D721Med (cell line): Measurements from ENCODE around the gene AP1M1.

Experiments
- DNase-seq: peaks from one replicate; pipeline ENCODE4 v3.0.0; 2011; ENCODE audit warnings: low spot score; ENCODE audit not compliant: insufficient read length
- FAIRE-seq: peaks from 2 replicates; lab custom pipeline; 2011; peaks lifted over from hg19 to GRCh38; lab: Jason Lieb, UNC
- TF ChIP-seq, protein P1 (sequence below): IDR thresholded peaks from 2 replicates; pipeline ENCODE4 v1.5.1; 2012; ENCODE audit warnings: mild to moderate bottlenecking, control low read depth; ENCODE audit not compliant: insufficient read depth; ENCODE audit errors: missing control alignments

AP1M1 gene

DNA sequence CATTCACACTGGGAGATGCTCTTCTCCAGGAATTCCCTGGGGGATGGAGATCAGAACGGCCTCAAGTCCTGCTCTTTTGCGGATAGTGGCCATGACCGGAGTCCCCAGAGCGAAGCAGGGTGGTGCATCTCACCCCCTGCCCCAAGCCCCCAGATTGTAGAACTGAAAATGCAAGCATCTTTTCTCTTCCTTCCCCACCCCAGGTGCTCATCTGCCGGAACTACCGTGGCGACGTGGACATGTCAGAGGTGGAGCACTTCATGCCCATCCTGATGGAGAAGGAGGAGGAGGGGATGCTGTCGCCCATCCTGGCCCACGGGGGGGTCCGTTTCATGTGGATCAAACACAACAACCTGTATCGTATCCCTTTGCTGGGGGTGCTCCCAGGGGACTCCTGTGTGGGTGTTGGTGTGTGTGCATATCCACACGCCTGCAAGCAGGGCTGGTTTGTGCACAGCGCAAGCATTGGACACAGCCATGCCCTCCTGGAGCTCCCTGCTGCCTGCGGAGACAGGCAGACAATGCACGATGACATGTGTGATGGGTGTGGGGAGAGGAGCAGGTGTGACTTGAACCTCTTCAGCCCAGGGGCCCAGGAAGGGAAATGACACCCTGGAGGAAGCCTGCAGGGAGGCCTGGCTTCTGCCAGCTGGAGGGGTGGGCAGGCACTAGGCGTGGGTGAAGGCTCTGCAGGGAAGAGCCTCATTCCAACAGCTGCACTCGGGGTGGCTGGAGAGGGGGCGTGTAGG lies 5.7 kb downstream of the AP1M1 start:
- no peak for FAIRE-seq
- DNase-seq: no peak
- TF ChIP-seq, protein P1, sequence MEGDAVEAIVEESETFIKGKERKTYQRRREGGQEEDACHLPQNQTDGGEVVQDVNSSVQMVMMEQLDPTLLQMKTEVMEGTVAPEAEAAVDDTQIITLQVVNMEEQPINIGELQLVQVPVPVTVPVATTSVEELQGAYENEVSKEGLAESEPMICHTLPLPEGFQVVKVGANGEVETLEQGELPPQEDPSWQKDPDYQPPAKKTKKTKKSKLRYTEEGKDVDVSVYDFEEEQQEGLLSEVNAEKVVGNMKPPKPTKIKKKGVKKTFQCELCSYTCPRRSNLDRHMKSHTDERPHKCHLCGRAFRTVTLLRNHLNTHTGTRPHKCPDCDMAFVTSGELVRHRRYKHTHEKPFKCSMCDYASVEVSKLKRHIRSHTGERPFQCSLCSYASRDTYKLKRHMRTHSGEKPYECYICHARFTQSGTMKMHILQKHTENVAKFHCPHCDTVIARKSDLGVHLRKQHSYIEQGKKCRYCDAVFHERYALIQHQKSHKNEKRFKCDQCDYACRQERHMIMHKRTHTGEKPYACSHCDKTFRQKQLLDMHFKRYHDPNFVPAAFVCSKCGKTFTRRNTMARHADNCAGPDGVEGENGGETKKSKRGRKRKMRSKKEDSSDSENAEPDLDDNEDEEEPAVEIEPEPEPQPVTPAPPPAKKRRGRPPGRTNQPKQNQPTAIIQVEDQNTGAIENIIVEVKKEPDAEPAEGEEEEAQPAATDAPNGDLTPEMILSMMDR: no peak

DNA sequence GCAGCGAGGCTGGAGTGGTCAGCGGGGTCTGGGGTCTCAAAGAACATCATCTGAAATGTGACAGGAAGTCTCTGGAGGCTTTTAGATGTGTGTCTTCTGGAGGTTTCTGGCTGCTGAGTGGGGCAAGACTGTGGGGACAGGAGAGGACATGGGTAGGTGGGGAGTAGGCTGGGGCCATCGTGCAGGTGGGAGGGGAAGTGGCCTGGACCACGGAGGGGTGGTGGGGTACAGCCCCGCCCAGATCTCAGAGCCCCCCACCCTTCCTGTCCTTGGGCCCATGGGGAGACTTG lies 6.2 kb downstream of the AP1M1 start:
- TF ChIP-seq, protein P1: no peak
- DNase-seq (no peak), FAIRE-seq (no peak)

DNA sequence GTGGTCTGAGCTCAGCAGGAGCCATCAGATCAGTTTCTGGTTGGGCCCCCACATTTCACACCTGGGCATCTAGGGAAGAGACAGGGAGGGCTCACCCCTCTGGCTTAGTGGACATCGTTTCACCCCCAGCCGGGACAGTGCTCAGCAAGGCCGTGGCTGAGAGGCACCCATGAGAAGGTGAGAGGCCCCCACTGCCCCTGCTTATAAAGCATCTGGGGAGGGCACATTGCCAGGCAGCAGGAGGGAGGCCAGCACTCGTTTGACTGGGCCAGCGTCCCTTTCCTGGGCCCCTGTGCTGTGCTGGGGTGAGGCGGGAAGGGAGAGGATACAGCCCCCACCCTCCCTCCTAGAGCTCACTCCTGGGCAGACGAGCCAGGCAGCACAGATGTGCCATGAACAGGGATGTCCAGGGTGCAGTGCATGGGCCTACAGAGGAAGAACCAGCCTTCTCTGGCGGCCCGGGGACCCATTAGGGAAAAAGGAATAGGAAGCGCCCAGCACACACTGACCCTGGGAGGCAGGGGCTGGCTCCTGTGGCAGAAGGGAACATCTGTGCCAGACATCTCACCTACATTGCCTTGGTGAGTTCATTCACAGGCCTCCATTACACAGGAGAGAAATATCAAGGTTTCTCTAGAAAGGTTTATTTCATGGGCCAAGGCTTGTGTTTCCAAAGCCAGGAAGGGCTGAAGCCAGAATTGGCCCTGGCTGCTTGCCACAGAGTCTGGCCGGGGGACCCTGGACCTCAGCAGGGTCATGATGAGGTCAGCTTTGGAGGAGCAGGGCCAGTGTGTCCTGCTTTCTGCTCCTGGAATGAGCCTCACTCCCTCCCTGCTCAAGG lies 7.7 kb downstream of the AP1M1 start:
- TF ChIP-seq, protein P1: no peak
- FAIRE-seq (no peak), DNase-seq (no peak)

DNA sequence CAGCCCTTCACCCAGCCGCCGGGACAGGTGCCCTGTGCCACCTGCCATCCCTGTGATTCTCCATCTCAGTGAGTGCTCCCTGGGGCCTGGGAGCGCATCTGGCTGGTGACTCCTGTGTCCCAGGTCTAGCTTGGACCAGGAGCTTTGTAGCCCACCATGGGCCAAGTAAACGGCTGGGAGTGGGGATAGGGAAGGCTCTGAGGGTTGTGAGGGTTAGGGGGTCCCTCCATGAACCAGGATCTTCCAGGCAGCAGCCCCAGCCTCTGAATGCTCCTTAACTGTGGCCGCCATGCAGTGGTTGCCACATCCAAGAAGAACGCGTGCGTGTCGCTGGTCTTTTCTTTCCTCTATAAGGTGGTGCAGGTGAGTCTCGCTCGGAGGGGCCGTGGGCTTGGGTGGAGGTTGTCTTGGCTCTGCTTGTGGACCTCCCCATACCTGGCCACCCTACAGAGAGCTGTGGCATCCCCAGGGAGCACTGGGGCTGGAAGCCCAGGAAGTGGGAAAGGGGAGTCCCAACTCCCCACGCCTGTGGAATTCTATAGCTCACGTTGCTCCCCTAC lies 8.4 kb downstream of the AP1M1 start:
- FAIRE-seq: no peak
- DNase-seq: no peak
- TF ChIP-seq, protein P1: no peak

DNA sequence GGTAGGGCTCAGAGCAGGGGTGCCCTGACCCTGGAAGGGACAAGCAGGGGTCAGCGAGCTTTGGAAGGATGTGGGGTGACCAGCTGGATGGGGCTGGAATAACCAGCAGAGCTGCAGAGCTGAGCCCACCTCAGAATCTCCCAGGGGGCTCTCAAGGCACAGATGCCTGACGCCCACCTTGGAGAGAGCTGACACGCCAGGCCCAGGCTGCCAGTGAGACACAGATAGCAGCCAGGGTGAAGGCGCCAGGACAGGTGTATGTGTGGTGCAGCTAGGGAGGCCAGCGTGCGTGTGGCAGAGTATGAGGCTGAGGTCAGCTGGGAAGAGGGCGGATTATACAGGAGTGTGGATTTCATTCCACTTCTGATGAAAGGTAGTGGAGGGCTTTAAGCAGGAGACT lies 8.9 kb downstream of the AP1M1 start:
- DNase-seq (no peak), FAIRE-seq (no peak)
- TF ChIP-seq, protein P1: no peak

DNA sequence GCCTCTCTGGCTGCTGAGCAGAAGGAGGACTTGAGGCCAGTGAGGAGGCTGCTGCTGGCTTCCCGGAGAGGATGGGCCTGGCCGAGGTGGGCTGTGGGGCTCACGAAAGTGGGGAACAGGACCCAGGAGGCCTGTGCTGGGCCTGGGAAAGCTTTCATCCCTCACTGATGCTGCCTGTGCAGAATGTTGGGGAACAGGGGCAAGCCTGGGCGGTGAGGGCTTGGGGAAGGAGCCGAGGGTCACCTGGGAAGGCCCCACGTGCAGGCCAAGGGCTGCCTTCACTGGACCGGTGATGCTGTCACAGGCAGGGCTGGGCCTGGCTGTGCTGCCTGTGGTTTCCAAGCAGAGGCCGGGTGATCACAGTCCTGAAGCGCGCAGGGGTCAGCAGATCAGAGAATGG lies 9.4 kb downstream of the AP1M1 start:
- FAIRE-seq (no peak), DNase-seq (no peak)
- TF ChIP-seq, protein P1: no peak

DNA sequence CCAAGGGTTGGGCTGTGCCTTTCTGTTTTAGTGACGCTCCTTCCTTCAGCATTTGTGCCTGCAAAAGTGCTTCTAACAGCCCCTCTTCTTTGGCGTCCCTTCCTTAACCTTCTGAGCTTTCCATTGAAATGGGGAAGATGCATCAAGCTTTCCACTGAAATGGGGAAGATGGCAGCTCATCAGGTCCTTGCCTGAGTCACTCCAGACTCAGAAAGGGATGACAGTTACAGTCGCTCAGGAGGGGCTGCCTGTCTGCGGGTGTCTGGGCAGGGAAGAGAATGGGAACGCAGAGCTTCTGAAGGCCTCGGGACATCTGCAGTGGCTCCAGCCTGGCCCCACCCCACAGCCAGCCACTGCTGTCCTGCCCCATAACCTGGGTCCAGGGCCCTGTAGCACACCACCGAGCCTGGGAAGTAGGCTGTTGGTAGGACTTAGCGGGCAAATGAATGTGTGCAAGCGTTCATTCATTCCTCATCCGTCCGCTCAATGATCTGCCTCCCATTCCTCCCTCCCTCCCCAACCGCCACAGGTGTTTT lies 9.8 kb downstream of the AP1M1 start:
- DNase-seq: no peak
- FAIRE-seq: no peak
- TF ChIP-seq, protein P1: no peak
